IPS DF 6.9 (cell line): ENCODE data around the gene BNC2.

Source experiments
- DNase-seq: peaks from one replicate; pipeline ENCODE4 v3.0.0-alpha.2; 2013; ENCODE audit warnings: low read depth, low spot score
- H3K27ac ChIP-seq: one replicate; pipeline ENCODE4 v1.5.1; 2013; ENCODE audit warnings: low read length, control low read depth
- H3K27me3 ChIP-seq: 2 replicates; pipeline ENCODE4 v1.6.1; 2013; ENCODE audit warnings: mild to moderate bottlenecking, low read length; ENCODE audit not compliant: control insufficient read depth, insufficient read depth
- H3K36me3 ChIP-seq: 2 replicates; pipeline ENCODE4 v1.6.1; 2013; ENCODE audit warnings: low read length; ENCODE audit not compliant: control insufficient read depth, insufficient read depth
- H3K4me1 ChIP-seq: 2 replicates; pipeline ENCODE4 v1.6.1; 2013; ENCODE audit warnings: low read length; ENCODE audit not compliant: control insufficient read depth, insufficient read depth
- H3K4me3 ChIP-seq: 2 replicates; pipeline ENCODE4 v1.5.1; 2013; ENCODE audit warnings: mild to moderate bottlenecking, low read length
- H3K9me3 ChIP-seq: 2 replicates; pipeline ENCODE4 v1.6.1; 2013; ENCODE audit warnings: low read length, inconsistent platforms; ENCODE audit not compliant: control insufficient read depth, insufficient read depth
- WGBS: extraction: QIAGEN DNeasy Blood & Tissue Kit; methylation state at CpG from one replicate; pipeline ENCODE4 v1.1.7; 2013; ENCODE audit warnings: mixed read lengths, missing lambda C conversion rate; ENCODE audit not compliant: insufficient read length, insufficient coverage; 5-methylcytosine and 5-hydroxymethylcytosine counted together

Gene BNC2

DNA sequence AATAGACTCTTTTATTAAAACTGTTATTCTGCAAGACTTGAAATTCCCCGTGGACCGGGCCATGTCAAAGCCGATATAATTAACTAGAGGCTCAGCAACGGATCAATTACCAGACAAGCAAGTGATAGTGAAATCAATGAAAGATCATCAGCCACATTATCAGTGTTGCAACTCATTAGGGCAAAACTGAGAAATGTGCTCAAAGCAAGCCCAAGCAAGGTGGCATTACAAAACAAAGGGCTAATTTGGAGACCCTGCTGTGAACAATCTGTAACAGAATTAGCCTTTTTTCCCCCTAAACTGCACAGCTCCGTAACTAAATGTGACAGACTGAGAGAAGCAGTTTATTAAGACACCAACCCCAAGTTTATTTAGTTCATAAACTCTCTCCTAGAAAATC, 140.3 kb downstream of the BNC2 start:
- no peaks in the 10 kb centered on the region for H3K27me3 ChIP-seq
- H3K4me3 ChIP-seq = no peak overlapping the region
- no peak for DNase-seq
- peaks cover 4% of the 10 kb centered on the region for H3K4me1 ChIP-seq
- H3K9me3 ChIP-seq = no peaks in the 10 kb centered on the region
- WGBS = no CpG with 5 or more reads among the region's 5 CpGs
- no peak overlapping the region for H3K27ac ChIP-seq
- H3K36me3 ChIP-seq = no peaks in the 10 kb centered on the region

DNA sequence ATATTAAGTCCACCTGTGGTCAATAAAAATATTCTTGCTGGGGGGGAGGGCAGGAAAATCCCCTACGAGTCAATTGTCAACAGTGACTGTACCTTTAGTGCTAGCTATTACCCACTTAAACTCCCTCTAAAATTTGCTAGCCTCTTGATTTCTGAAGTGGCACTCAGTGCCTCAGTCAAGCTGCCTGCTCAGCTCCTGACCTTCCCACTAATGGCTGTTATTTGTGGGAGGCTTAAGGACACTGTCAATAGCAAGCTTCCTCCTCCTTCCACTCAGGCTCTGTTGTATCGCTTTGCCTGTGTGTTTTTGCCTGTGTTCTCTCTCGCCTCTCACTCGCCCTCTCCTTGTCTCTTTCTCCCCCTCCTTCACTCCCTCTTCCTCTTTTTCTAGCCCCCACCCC, 140.8 kb downstream of the BNC2 start:
- H3K27ac ChIP-seq = no peak overlapping the region
- WGBS = no CpG with 5 or more reads among the region's 4 CpGs
- H3K9me3 ChIP-seq = no peaks in the 10 kb centered on the region
- no peaks in the 10 kb centered on the region for H3K36me3 ChIP-seq
- no peak overlapping the region for H3K4me3 ChIP-seq
- H3K27me3 ChIP-seq = no peaks in the 10 kb centered on the region
- no peak for DNase-seq
- peaks cover 4% of the 10 kb centered on the region for H3K4me1 ChIP-seq

DNA sequence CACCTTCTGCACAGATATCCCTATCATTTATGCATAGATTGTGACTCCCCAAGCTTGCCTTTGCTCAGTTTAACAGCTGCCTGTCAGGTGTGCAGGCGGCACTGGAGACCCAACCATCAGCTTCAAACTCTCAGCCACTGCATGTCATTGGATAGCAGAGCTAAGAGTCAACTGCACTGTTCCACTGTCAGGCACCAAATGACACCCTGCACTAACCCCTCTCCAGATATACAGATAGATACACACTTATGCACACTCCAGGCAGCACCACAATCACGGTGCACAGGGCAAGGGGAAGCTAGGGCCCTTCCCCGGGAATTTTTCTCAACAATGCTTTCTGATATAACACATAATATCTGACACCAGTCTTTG, 142.3 kb downstream of the BNC2 start:
- Histone ChIP-seq H3K36me3 (no peaks in the 10 kb centered on the region), H3K27me3 (no peaks in the 10 kb centered on the region), H3K27ac (no peak overlapping the region), H3K9me3 (no peaks in the 10 kb centered on the region), H3K4me1 (peaks cover 4% of the 10 kb centered on the region), H3K4me3 (no peak overlapping the region; the same call in 1 of the 2 replicates)
- no CpG with 5 or more reads among the region's 3 CpGs for WGBS
- DNase-seq = no peak

DNA sequence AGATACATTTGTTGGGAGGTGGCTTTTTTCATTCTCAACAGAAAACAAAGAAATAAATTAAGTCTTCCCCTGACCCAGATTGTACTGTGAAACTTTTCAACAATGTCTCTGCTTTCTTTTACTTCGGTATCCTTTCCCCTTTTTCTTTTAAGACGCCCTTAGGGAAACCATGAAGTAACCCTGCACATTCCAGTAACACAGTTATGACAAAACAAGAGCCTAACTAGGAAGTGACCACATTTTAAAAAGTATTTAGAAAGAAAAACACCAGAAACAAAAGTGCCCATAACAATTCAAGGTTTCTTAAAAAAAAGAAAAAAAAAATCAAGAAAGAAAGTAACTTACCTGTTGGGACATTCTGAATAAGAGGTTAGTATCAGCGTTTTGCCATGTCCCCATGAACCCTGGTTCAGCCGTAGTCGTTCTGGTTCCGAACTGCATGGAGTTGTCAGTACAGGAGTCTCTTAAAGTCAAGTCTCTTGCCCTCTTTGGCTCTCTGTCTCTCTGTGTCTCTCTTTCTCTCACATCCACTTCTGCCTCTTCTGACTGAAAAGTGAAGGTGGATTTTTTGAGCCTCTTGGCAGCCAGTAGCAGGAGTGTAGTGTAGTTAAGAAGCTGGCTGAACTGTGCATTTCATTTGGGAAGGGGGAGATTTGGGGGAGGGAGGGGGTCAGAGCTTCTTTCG, 142.9 kb downstream of the BNC2 start:
- Histone ChIP-seq H3K27me3 (no peaks in the 10 kb centered on the region), H3K4me1 (peaks cover 4% of the 10 kb centered on the region), H3K27ac (no peak overlapping the region), H3K9me3 (no peaks in the 10 kb centered on the region), H3K4me3 (peak overlapping the region; percentile 37; the same call in 1 of the 2 replicates), H3K36me3 (no peaks in the 10 kb centered on the region)
- no CpG with 5 or more reads among the region's 7 CpGs for WGBS
- DNase-seq = no peak

DNA sequence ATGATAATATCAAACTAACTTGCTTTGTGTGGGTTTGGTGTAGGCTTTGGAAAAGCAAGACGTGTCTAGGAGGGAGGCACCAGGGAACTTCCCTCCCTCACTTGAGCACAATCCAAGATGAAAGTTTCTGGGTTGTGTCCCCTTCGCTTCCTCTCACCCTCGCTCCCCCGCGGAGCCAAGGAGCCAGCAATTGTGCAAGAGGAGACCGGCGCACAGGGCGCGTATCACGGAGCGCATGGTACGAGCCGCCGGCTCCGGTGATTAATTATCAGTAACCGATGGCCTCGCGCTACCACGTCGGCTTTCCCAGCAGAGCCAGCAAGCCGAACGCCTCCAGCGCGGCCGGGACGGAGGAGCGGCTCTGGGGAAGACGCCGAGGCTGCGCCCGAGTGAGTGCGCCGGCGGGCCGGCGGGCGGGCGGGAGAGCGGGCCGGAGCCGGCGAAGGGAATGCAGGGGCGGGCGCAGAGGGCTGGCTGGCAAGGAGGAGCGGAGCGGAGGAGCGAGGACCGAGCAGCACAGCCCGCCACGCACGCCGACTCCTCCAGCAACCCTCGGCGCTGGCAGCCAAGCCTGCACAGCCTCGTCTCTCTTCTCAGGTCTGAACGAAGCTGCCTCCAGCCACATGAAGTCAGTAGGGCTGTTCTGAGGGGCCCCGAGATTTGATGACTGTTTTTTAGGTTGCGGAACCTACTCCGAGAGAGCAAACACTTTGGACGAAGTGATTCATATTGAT, 143.6 kb downstream of the BNC2 start:
- no peak for DNase-seq
- no CpG with 5 or more reads among the region's 60 CpGs for WGBS
- Histone ChIP-seq H3K27me3 (no peaks in the 10 kb centered on the region), H3K9me3 (no peaks in the 10 kb centered on the region), H3K27ac (no peak overlapping the region), H3K4me1 (peaks cover 6% of the 10 kb centered on the region), H3K4me3 (peak overlapping the region; percentile 37), H3K36me3 (no peaks in the 10 kb centered on the region)

DNA sequence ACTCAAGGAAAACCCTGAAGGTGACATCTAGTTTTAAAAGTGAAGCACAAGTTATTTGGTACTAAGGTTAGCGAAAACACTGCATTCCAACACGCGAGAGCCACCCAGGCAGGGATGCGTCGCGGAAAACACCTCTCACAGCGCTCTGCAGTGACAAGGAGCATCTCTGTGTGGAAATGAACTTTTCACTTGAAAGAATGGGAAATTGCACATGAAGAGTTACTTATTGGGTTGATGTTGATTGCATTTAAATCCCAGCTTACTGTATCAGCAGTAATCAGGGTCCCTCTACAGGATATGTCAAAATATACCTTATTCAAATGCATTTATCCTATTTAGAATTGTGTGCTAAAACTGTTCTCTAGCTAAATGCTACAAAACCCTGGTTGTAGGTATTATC, 144.4 kb downstream of the BNC2 start:
- no peak overlapping the region for H3K27ac ChIP-seq
- WGBS = no CpG with 5 or more reads among the region's 7 CpGs
- no peaks in the 10 kb centered on the region for H3K9me3 ChIP-seq
- no peaks in the 10 kb centered on the region for H3K27me3 ChIP-seq
- H3K4me3 ChIP-seq = no peak overlapping the region
- H3K36me3 ChIP-seq = no peaks in the 10 kb centered on the region
- no peak for DNase-seq
- peaks cover 7% of the 10 kb centered on the region for H3K4me1 ChIP-seq

DNA sequence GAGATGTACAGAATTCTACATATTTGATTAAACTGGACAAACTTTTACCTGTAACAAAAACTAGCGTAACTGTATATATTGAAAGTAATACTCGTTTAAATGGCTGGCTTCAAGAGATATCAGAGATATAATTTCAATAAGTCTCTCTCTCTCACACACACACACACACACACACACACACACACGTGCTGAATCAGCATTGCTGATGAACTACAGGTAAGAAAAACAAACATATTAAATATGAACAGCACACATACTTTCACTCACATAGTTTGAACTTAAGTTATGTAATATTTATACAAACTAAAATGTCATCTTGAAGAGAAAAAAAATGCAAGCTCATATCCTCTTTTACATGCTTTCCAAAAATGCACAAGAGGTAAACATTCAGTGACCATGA, 145.4 kb downstream of the BNC2 start:
- H3K27ac ChIP-seq = no peak overlapping the region
- no peak overlapping the region for H3K4me3 ChIP-seq
- no peaks in the 10 kb centered on the region for H3K27me3 ChIP-seq
- no peak for DNase-seq
- H3K4me1 ChIP-seq = peaks cover 7% of the 10 kb centered on the region
- H3K36me3 ChIP-seq = no peaks in the 10 kb centered on the region
- H3K9me3 ChIP-seq = no peaks in the 10 kb centered on the region
- no CpG with 5 or more reads among the region's 3 CpGs for WGBS

DNA sequence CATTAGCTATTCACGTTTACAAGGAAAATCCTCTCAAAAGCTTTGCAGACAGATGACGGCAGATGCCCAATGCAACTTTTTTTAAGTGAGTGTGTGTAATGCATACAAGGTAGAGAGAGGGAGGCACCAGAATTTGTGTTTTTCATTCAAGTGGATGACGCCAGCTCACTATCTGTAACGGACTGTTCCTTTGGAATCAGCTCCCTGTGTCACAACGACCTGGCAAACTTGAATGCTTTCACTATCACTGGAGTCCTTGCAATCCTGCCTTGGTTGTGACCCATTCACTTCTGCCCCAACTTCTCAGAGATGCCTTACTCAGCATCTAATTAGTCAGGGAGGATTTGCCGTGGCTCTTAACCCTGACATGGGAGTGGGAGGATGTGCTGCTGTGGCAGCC, 148.5 kb downstream of the BNC2 start:
- Histone ChIP-seq H3K36me3 (no peaks in the 10 kb centered on the region), H3K4me3 (no peak overlapping the region), H3K27ac (no peak overlapping the region), H3K9me3 (no peaks in the 10 kb centered on the region), H3K4me1 (peaks cover 8% of the 10 kb centered on the region; the same call in 1 of the 2 replicates), H3K27me3 (no peaks in the 10 kb centered on the region)
- no peak for DNase-seq
- WGBS = no CpG with 5 or more reads among the region's 6 CpGs

DNA sequence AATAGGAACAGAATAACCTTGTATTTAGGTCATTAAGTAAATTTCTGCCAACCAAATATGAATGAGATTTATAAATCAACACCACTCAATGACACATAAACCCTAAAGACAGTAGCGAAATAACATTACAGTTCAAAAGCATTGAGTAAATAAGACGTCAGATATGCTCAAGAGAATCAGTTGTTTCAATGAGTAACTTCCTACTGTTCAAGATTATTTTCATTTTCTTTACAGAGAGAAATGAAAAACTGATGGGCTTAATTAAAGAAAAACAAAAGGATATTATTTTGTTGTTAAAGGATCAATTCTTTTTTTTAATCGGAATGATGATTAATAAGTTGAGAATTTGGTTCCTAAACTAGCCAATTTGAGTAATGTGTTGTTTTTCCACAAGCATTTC, 150.1 kb downstream of the BNC2 start:
- no peak overlapping the region for H3K4me3 ChIP-seq
- peaks cover 6% of the 10 kb centered on the region; the same call in 1 of the 2 replicates for H3K4me1 ChIP-seq
- no peak for DNase-seq
- H3K9me3 ChIP-seq = no peaks in the 10 kb centered on the region
- no peak overlapping the region for H3K27ac ChIP-seq
- H3K36me3 ChIP-seq = no peaks in the 10 kb centered on the region
- WGBS = 100% methylated on average over 1 of the region's 3 CpGs
- H3K27me3 ChIP-seq = no peaks in the 10 kb centered on the region

DNA sequence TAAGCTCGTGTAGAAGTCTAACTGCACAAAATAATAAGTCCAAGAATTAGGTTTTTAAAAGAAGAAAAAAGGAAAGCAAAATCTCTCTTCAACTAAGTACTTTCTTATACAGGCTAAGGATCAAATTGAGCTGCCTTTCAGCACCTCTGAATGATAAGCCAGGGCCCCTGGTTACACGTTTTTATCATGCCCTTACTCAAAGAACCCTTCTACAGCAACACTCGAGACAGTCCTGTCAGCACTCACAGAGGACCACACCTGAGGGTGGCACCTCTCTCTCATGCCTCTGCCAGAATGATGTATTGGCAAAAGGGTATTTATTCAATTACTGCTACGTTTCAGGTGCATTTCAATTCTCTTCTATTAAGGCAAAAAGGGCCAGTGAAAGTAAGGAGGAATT, 150.5 kb downstream of the BNC2 start:
- WGBS = no CpG with 5 or more reads among the region's 4 CpGs
- no peak for DNase-seq
- Histone ChIP-seq H3K27ac (no peak overlapping the region), H3K36me3 (no peaks in the 10 kb centered on the region), H3K9me3 (no peaks in the 10 kb centered on the region), H3K4me1 (peaks cover 6% of the 10 kb centered on the region; the same call in 1 of the 2 replicates), H3K4me3 (no peak overlapping the region), H3K27me3 (no peaks in the 10 kb centered on the region)

DNA sequence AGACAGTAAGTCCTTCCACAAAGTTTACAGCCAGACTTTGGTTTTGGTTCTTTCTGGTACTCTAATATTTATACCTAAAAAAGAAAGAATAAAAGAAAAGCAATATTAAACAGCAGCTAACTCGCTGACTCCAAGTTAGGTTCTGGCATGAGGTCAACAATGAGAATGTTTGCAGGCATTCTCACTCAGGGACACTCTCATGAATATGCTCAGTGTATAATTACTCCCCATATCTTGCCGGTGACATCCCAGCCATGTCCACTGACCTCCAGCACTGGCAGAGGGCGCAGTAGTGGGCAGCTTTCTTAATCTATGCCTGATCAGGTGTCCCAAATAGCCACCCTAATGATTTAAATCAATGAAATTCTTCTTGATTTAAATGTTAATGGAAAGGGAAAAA, 151.5 kb downstream of the BNC2 start:
- Histone ChIP-seq H3K27me3 (no peaks in the 10 kb centered on the region), H3K27ac (no peak overlapping the region), H3K4me3 (no peak overlapping the region), H3K36me3 (no peaks in the 10 kb centered on the region), H3K9me3 (no peaks in the 10 kb centered on the region), H3K4me1 (peaks cover 7% of the 10 kb centered on the region; the same call in 1 of the 2 replicates)
- no CpG with 5 or more reads among the region's 3 CpGs for WGBS
- DNase-seq = no peak
